Measurements from ENCODE around the gene TUSC2. TPM values are rescaled to one million over a fixed set of nuclear protein-coding genes. Genes with fewer than 3 reads are reported as not detected.

Gene TUSC2
- total and polyA plus RNA-seq, 3 donors from 2014 or later: 32.7 to 44.5 (median 43.4) TPM

DNA sequence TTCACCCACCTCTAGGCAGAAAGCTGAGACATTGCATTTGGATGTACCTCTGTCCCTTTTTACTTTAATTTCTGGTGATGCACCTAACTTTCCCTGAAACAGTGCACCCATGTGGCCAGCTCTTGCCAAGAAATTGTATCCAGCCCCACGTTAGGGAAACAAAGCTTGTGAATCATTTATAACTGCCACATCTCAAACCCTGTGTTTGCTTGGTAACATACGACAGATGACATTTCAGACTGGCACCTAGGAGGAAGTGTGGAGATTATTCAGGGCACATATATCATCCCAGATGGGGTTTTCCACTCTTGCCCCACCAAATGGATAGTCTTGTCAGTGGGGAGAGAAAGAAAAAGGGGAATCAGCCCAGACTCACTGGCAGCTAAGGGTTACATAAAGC, 24.8 kb upstream of the TUSC2 start:
- no peak for DNase-seq
- TF ChIP-seq POLR2A (IDR thresholded peaks at IDR 0.05) (no peak), CTCF (IDR thresholded peaks at IDR 0.05) (no peak)
- WGBS, 2 donors: 51 to 59% methylated on average over 2 of the region's 2 CpGs
- H3K27ac ChIP-seq: no peak overlapping the region
- no peaks in the 10 kb centered on the region for H3K27me3 ChIP-seq
- intact Hi-C loops (cut with DNase I; ENCODE audit: low total_unique reads): no loop called here
- H3K4me3 ChIP-seq: no peak overlapping the region
- no peaks in the 10 kb centered on the region for H3K9me3 ChIP-seq
- H3K4me1 ChIP-seq: peaks cover 41% of the 10 kb centered on the region
- H3K36me3 ChIP-seq (ENCODE audit: low read depth, missing control alignments): no peaks in the 10 kb centered on the region

DNA sequence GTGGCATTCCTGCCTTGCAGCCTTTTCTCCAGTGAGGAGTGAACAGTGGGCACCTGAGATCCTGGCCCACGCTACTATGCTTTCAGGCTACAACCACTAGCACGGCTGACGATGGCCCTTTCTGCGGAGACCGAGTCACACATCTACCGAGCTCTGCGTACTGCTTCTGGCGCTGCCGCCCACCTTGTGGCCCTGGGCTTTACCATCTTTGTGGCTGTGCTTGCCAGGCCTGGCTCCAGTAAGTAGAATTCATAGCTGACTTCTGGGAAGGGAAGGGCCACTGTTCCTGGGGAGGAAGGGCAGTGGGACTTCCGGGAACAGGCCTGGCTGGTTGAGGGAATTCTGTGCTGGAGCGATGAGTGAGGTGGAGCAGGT, 23.3 kb upstream of the TUSC2 start:
- Histone ChIP-seq H3K4me1 (peaks cover 26% of the 10 kb centered on the region), H3K36me3 (ENCODE audit: low read depth, missing control alignments) (no peaks in the 10 kb centered on the region), H3K9me3 (no peaks in the 10 kb centered on the region), H3K4me3 (peak overlapping the region; percentile 70 to 71), H3K27me3 (no peaks in the 10 kb centered on the region), H3K27ac (peak overlapping the region in 1 of 2 donors; percentile 88)
- WGBS, 2 donors: 46 to 51% methylated on average over 11 of the region's 11 CpGs
- intact Hi-C loops (cut with DNase I; ENCODE audit: low total_unique reads): no loop called here
- no peak for DNase-seq
- TF ChIP-seq POLR2A (IDR thresholded peaks at IDR 0.05): no peak
- TF ChIP-seq CTCF (IDR thresholded peaks at IDR 0.05): no peak

- Histone ChIP-seq H3K9me3 (no peaks in the 10 kb centered on the region), H3K27ac (peak within 1 kb of the TSS; percentile 40 to 88), H3K27me3 (no peaks in the 10 kb centered on the region), H3K36me3 (ENCODE audit: low read depth, missing control alignments) (no peaks in the 10 kb centered on the region), H3K4me1 (peaks cover 20% of the 10 kb centered on the region), H3K4me3 (peak within 1 kb of the TSS; percentile 70 to 71)
- peak; percentile 97 for DNase-seq
- intact Hi-C loops (cut with DNase I; ENCODE audit: low total_unique reads): no loop called here
- WGBS, 2 donors: 0 to 1% methylated on average over 15 to 41 of the region's 64 CpGs
- TF ChIP-seq CTCF (IDR thresholded peaks at IDR 0.05) (no peak), POLR2A (IDR thresholded peaks at IDR 0.05) (peak; percentile 43)
Observed at GRCh38 chr3:50350527-50351322, 22.7 kb upstream of the TUSC2 start, which contains the start of the genes CYB561D2 and NPRL2. Gene CYB561D2 (plus strand): TSS chr3:50350862. CDS start chr3:50351434, 572 bp downstream. Gene NPRL2 (minus strand): TSS chr3:50350775. CDS start chr3:50350652, 123 bp downstream.

DNA sequence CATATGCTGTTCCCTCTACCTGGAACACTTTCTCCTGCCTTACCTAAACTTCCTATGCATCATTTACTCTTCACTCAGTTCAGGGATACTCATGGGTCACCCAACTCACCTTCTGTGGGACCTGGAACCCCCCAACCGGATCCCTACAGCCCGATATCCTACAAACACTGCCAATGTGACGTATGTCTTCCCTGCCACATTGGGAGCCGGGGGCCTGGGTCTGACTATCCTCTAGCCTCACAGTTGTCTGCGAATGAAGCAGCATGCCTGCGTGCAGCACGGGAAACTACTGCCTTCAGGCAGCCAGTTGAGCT, 22.1 kb upstream of the TUSC2 start:
- intact Hi-C loops (cut with DNase I; ENCODE audit: low total_unique reads): no loop called here
- Histone ChIP-seq H3K36me3 (ENCODE audit: low read depth, missing control alignments) (no peaks in the 10 kb centered on the region), H3K27ac (peak overlapping the region; percentile 40 to 88), H3K27me3 (no peaks in the 10 kb centered on the region), H3K9me3 (no peaks in the 10 kb centered on the region), H3K4me1 (peaks cover 20% of the 10 kb centered on the region), H3K4me3 (peak overlapping the region; percentile 70 to 71)
- TF ChIP-seq POLR2A (IDR thresholded peaks at IDR 0.05) (no peak), CTCF (IDR thresholded peaks at IDR 0.05) (no peak)
- no peak for DNase-seq
- 4% methylated on average over 7 of the region's 7 CpGs for WGBS, 2 donors

Measured in testis (tissue), 3 donors.